Stimulated activated CD4-positive, alpha-beta T cell treated with anti-CD3 and anti-CD28 coated beads, Interleukin-1b, Interleukin-23, amount 100 ng/mL, for 48 hours (primary cell): Measurements from ENCODE around the gene SLC16A10.
"Not testable (repeated sequence)": the region's sequence is repeated elsewhere in the genome, so short reads cannot be mapped to it uniquely, and the experiment has no call there.

ENCODE experiments used
- DNase-seq: peaks from one replicate; pipeline ENCODE4 v3.0.0-alpha.2; 2020

Gene SLC16A10

GRCh38 chr6:111134236-111134869 is 47.0 kb downstream of the SLC16A10 start:
- not testable (repeated sequence) for DNase-seq

GRCh38 chr6:111137489-111138093 is 50.3 kb downstream of the SLC16A10 start:
- DNase-seq, result not testable (repeated sequence)

DNA sequence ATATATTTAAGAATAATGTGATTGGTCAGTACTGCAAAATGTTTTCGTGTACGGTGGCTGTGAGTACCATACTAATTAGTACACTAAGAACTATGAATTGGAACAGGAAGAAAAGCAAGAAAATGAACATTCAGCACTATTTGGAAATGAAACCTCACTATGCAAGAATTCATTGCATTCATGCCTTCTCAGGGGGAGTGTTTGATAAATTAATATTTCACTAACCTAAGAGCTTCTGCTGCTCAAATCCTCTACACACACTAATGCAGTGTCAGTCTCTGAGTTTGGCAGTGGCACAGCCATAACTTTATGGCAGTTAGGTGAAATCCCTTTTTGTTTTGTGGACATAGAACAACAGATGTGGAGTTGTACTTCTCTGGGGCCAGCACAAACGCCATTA is 60.1 kb downstream of the SLC16A10 start:
- DNase-seq, result no peak

DNA sequence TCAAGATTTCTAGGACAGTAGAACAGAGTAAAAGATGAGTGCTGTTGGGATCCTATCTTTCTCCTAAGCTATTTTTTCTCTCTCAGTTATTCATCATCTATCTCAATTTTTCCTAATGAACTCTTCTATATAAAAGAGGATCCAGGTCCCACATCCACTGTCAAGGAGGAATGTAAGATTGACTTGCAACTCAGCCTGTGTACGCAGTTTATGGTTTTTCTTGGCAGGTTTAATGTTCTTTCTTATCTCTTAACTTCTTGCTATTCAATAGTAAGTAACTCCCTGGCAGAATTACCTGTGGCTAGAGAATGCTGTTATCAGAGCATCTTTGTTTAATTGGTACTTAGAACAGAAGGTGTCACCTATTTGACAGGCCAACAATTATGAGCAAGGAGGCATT is 60.8 kb downstream of the SLC16A10 start:
- DNase-seq, result no peak

DNA sequence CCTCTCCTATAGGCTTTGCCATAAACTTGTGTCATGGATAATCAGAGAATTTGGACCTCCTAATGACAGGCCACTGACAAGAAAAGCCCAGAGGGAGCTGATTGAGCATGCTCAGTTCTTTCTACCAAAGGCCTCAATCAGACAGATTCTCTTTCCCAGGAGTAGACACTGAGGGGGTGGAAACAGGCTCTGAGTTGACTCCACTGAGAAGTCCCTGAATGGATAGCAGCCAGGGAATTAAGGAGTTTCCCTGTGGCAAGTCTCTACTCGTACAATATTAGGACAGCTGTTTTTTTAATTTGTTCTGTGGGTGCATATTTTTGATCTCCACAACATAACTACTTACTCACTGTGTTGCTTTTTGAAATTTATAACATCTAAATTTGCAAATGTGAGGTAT is 63.3 kb downstream of the SLC16A10 start:
- no peak for DNase-seq

- peak; percentile 31 for DNase-seq
Measured at GRCh38 chr6:111154981-111155380, 67.7 kb downstream of the SLC16A10 start.

GRCh38 chr6:111157412-111157811 is 70.1 kb downstream of the SLC16A10 start:
- DNase-seq, result peak; percentile 7

DNA sequence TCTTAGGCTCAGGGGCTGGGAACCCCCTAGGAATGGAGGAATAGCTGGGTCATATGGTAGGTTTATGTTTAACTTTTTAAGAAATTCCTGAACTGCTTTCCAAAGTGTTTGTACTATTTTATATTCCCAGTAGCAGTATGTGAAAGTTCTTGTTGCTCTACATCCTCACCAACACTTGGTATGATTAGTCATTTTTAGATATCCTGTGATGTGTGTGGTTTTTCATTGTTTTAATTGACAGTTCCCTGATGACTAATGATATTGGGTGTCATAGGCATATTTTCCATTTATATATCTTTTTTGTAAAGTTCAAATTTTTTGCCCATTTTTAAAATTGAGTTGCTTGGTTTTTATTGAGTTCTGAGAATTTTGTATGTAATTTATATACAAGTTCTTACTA is 72.3 kb downstream of the SLC16A10 start:
- DNase-seq, result no peak

- no peak for DNase-seq
Measured at GRCh38 chr6:111161650-111162049, 74.3 kb downstream of the SLC16A10 start.

DNA sequence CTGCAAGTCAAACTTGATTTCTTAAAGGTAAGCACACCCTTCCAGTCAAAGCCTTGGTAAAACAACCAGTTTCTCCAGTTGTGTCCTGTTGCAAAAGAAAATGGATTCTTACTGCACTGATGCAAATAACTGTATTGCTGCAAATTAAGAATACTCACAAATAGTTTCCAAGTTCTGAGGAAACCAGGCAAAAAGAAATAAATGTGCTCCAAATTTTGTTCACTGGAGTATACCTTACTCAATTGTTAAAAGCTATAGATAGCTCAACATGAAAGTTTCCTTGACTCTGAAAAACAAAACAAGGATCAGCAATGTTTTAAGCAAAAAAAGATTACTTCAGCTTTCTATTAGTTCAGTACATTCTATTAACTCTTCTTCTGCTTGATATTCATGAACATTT is 75.2 kb downstream of the SLC16A10 start:
- no peak for DNase-seq

DNA sequence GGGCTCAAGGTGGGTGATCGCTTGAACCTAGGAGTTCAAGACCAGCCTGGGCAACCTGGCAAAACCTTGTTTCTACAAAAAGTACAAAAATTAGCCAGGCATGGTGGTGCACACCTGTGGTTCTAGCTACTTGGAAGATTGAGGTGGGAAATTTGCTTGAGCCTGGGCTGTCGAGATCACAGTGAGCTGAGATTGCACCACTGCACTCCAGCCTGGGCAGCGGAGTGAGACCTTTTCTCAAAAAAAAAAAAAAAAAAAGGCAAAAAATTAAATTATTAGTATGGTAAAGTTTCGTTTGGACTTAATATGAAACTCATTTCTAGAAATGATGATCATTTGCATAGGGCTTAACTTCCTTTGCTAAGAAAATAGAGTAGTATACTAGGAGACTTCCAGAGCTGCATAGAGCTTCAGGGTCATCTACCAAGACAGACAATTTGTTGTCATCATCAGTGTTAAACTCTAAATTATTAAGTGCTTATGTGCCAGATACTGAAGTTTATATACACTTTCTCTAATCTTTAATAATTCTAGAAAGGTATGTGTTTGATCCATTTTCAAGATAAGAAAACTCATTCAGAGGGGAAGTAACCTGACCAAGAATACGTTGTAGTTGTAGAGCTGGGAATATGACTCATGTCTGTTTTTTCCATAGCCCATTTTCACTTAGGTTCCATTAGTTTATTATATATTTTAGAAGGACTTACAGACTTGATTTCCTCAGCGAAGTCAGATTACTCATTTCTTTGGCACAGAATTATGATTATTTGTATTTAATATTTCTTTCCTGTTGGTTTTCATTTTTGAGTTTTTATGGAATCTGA is 84.5 kb downstream of the SLC16A10 start:
- DNase-seq, result no peak

DNA sequence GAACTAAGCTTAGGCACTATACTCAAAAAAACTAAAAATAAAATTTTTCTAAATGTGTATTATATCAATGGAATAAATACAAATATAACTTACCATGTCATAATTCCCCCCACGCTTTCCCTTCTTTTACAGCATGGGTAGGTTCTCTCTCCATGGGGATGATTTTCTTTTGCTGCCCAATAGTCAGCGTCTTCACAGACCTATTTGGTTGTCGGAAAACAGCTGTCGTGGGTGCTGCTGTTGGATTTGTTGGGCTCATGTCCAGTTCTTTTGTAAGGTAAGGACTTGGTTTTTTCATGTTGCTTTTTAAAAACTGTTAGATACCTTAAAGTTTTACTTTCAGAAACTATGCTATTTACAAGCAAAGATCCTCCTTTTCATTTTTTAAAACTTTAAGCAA is 85.3 kb downstream of the SLC16A10 start:
- no peak for DNase-seq

GRCh38 chr6:111173341-111173740 is 86.0 kb downstream of the SLC16A10 start:
- DNase-seq, result no peak

GRCh38 chr6:111173946-111174345 is 86.6 kb downstream of the SLC16A10 start:
- no peak for DNase-seq

- DNase-seq, result no peak
Measured at GRCh38 chr6:111175109-111175508, 87.8 kb downstream of the SLC16A10 start.

DNA sequence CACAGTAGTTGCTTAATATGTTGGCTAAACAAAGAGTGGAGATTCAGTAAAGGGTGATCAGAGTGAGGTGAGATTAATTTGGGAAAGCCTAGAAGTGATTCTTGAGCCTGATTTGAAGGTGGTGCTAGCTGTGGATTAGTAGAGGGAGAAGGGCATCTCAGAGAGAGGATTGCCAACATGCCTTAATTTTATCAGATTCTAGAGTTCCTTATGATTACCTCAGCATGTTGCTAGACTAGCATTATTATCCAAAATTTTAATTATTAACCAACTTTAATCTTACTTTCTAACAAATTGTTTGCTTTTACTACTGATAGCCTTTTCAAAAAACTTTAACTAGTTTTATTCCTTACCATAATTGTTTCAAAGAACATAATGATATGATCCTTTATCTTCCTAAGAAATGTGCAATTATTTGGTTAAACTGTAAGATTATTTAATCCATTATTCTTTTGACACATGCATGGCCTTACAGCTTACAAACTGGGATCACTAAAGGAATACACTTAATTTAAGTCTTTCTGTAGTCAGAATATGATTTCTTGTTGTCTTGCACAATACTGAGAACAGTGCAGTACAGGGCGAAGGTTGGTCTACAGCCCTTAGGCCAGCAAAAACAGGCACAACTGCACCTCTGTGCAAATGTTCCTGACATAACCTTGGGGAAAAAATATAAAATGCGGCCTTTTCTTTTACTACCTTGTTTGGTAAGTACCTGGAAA is 88.9 kb downstream of the SLC16A10 start:
- no peak for DNase-seq

GRCh38 chr6:111176760-111177099 is 89.4 kb downstream of the SLC16A10 start:
- DNase-seq, result no peak

DNA sequence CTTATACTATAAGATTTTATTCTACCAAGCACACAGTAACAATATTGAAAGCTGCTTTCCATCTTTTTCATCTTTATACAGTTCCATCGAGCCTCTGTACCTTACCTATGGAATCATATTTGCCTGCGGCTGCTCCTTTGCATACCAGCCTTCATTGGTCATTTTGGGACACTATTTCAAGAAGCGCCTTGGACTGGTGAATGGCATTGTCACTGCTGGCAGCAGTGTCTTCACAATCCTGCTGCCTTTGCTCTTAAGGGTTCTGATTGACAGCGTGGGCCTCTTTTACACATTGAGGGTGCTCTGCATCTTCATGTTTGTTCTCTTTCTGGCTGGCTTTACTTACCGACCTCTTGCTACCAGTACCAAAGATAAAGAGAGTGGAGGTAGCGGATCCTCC is 89.8 kb downstream of the SLC16A10 start:
- DNase-seq, result no peak

GRCh38 chr6:111183702-111184517 is 96.6 kb downstream of the SLC16A10 start:
- no peak for DNase-seq

GRCh38 chr6:111184827-111185532 is 97.7 kb downstream of the SLC16A10 start:
- DNase-seq, result no peak

- no peak for DNase-seq
Measured at GRCh38 chr6:111185954-111186353, 98.7 kb downstream of the SLC16A10 start.

DNA sequence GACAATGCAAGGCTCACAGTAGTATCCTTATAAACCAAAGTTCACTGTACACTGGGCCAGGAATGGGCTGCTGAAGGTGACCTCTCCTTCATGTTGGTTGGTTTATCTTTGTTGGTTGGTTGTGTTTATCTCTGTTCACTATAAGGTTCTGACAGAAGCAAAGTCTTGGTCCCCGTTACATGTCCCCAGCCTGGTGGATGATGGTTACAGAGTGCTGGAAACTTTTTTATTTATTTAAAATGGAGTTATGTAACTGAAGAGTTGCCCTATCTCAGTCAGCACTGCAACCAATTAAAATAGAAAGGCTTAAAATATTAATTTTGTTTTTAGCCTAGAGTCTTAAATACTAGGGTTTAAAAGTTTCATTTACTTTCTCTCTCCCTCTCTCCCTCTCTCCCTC is 100.6 kb downstream of the SLC16A10 start:
- DNase-seq, result no peak
